WTC11 (cell line): Measurements from ENCODE around the gene ELFN1.

Experiments
- ELF4 ChIP-seq: sonication (generic); formaldehyde crosslinking; IDR thresholded peaks from 2 replicates; pipeline ENCODE4 v1.8.1; 2022; ENCODE audit warnings: low read depth, mild to moderate bottlenecking, moderate library complexity, missing genetic modification reagents
- MLX ChIP-seq: sonication (generic); formaldehyde crosslinking; IDR thresholded peaks from 2 replicates; pipeline ENCODE4 v1.8.1; 2023; ENCODE audit warnings: mild to moderate bottlenecking, missing genetic modification reagents, moderate library complexity
- NR2C2 ChIP-seq: sonication (generic); formaldehyde crosslinking; IDR thresholded peaks from 2 replicates; pipeline ENCODE4 v1.8.0; 2022; ENCODE audit warnings: mild to moderate bottlenecking, missing genetic modification reagents
- STAT6 ChIP-seq: sonication (generic); formaldehyde crosslinking; conservative IDR thresholded peaks from 2 replicates; pipeline ENCODE4 v1.8.1; 2023; ENCODE audit warnings: mild to moderate bottlenecking, low read depth, missing genetic modification reagents, moderate library complexity
- ZBTB21 ChIP-seq: sonication (generic); formaldehyde crosslinking; IDR thresholded peaks from 2 replicates; pipeline ENCODE4 v1.8.1; 2023; ENCODE audit warnings: mild to moderate bottlenecking, missing genetic modification reagents, borderline replicate concordance
- ZNF121 ChIP-seq: sonication (generic); formaldehyde crosslinking; IDR thresholded peaks from 2 replicates; pipeline ENCODE4 v1.8.0; 2023; ENCODE audit warnings: missing genetic modification reagents
- TF ChIP-seq, protein P1 (sequence below): fragments of 200-600 bp; IDR thresholded peaks from 2 replicates; pipeline ENCODE4 v1.8.0; 2022; ENCODE audit warnings: antibody characterized with exemption
- TF ChIP-seq, protein P2 (sequence below): sonication (generic); formaldehyde crosslinking; IDR thresholded peaks from 2 replicates; pipeline ENCODE4 v1.8.1; 2023; ENCODE audit warnings: mild to moderate bottlenecking, moderate library complexity, missing genetic modification reagents
- TF ChIP-seq, protein P3 (sequence below): sonication (generic); formaldehyde crosslinking; IDR thresholded peaks from 2 replicates; pipeline ENCODE4 v1.8.1; 2023; ENCODE audit warnings: mild to moderate bottlenecking, missing genetic modification reagents, moderate library complexity

DNA sequence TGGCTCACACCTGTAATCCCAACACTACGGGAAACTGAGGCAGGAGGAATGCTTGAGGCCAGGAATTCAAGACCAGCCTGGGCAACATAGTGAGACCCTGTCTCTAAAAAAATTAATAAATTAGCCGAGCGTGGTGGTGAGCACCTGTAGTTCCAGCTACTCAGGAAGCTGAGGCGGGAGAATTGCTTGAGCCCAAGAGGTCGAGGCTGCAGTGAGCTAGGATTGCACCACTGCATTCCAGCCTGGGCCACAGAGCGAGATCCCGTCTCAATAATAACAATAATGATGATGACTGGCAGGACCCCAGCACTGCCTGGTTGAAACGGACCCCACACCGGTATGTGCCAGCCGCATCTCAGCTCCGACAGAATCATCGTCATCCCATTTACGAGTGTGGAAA, 93.0 kb downstream of the ELFN1 start:
- TF ChIP-seq ZNF121 (CRISPR knock-in tag) = no peak
- TF ChIP-seq, protein P1, sequence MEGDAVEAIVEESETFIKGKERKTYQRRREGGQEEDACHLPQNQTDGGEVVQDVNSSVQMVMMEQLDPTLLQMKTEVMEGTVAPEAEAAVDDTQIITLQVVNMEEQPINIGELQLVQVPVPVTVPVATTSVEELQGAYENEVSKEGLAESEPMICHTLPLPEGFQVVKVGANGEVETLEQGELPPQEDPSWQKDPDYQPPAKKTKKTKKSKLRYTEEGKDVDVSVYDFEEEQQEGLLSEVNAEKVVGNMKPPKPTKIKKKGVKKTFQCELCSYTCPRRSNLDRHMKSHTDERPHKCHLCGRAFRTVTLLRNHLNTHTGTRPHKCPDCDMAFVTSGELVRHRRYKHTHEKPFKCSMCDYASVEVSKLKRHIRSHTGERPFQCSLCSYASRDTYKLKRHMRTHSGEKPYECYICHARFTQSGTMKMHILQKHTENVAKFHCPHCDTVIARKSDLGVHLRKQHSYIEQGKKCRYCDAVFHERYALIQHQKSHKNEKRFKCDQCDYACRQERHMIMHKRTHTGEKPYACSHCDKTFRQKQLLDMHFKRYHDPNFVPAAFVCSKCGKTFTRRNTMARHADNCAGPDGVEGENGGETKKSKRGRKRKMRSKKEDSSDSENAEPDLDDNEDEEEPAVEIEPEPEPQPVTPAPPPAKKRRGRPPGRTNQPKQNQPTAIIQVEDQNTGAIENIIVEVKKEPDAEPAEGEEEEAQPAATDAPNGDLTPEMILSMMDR = no peak
- no peak for TF ChIP-seq MLX (CRISPR knock-in tag)
- no peak for TF ChIP-seq ZBTB21
- no peak for TF ChIP-seq STAT6 (CRISPR knock-in tag)
- no peak for TF ChIP-seq NR2C2
- no peak for TF ChIP-seq ELF4 (CRISPR knock-in tag)
- TF ChIP-seq, protein P2, sequence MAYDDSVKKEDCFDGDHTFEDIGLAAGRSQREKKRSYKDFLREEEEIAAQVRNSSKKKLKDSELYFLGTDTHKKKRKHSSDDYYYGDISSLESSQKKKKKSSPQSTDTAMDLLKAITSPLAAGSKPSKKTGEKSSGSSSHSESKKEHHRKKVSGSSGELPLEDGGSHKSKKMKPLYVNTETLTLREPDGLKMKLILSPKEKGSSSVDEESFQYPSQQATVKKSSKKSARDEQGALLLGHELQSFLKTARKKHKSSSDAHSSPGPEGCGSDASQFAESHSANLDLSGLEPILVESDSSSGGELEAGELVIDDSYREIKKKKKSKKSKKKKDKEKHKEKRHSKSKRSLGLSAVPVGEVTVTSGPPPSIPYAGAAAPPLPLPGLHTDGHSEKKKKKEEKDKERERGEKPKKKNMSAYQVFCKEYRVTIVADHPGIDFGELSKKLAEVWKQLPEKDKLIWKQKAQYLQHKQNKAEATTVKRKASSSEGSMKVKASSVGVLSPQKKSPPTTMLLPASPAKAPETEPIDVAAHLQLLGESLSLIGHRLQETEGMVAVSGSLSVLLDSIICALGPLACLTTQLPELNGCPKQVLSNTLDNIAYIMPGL (CRISPR knock-in tag) = no peak
- TF ChIP-seq, protein P3, sequence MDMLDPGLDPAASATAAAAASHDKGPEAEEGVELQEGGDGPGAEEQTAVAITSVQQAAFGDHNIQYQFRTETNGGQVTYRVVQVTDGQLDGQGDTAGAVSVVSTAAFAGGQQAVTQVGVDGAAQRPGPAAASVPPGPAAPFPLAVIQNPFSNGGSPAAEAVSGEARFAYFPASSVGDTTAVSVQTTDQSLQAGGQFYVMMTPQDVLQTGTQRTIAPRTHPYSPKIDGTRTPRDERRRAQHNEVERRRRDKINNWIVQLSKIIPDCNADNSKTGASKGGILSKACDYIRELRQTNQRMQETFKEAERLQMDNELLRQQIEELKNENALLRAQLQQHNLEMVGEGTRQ (CRISPR knock-in tag) = no peak
